ENCODE results near the gene CEP85L.

Gene CEP85L

DNA sequence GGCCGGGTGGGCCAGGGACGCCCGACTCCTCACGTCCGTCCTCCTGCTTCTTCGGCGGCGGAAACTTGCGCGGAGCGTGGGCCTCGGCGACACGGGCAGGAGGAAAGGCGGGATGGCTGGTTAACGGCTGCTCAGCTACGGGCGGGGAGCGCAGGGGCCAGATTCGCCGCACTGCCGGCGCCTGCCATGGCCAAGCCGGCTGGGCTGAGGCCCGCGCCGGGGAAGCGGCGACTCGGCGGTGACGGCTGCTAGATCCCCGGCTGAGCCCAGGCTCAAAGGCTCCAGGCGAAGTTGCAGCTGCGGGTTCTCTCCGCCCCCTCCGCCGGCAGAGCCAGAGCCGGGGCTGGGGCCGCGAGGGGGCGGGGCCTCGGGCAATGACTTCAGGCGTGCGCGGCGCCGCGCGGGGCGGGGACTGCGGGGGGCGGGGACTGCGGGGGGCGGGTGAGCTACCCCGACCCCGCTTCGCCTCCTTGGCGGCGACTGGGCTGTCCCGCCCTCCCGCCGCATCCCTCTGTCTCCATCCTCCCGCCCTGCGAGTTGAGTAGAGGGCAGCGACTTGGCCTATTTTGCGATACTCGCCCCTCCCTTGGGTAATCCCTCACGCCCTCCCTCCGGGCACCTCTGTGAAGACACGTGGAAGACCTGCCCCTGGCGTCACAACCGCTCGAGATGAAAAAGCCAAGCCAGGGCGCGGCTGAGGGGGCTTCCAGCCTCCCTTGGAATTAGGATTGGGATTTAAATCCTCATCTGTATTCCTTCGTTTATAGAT, at the start of gene CEP85L:
TSS of gene CEP85L (minus strand) at position 310 of the 769 bp plus-strand sequence. CDS start 322 bp downstream, outside the sequence.
- DNase-seq, result peak; percentile 78

DNA sequence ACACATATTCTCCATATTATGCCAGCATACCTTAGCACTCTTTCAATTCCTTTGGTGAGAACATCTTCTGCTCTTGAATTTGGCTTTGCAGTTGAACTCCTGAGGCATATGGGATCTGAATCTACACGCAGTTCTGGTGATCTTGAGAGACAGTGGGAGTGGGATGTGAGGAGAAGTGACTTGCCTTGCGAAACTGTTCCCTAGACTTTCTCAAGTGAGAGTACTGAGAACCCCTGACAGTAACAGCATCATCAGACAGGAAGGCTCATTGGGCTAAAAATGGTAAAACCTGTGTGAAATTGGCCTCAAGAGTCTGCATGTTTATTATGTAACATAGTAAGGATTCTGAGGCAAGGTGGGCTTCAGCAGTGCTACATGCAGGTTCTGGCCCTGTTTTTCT, 49.1 kb upstream of the CEP85L start:
- DNase-seq, result no peak

DNA sequence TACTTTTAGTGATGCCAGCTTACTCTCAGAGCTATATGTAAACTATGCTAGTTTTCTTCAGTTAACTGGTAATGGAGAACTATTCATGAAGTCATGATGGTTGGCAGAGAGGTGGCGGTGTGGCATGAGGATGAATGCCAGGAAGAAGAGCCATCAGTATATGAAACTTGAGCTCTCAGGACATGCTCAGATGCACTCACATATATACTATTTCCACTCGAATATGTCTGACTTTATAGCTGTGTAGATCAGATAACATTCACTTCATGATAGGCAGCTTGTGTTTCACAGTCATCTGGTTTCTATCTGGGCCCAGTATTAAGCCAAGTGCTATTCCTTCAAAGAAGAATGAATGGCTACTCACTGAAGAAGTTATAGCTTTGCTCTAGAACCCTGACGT, 46.2 kb upstream of the CEP85L start:
- DNase-seq, result no peak

- DNase-seq, result no peak
Measured at GRCh38 chr6:118696271-118696670, 44.9 kb upstream of the CEP85L start.

- DNase-seq, result no peak
Measured at GRCh38 chr6:118693562-118693961, 42.2 kb upstream of the CEP85L start.

GRCh38 chr6:118685823-118686449, 34.5 kb upstream of the CEP85L start:
- no peak for DNase-seq

DNA sequence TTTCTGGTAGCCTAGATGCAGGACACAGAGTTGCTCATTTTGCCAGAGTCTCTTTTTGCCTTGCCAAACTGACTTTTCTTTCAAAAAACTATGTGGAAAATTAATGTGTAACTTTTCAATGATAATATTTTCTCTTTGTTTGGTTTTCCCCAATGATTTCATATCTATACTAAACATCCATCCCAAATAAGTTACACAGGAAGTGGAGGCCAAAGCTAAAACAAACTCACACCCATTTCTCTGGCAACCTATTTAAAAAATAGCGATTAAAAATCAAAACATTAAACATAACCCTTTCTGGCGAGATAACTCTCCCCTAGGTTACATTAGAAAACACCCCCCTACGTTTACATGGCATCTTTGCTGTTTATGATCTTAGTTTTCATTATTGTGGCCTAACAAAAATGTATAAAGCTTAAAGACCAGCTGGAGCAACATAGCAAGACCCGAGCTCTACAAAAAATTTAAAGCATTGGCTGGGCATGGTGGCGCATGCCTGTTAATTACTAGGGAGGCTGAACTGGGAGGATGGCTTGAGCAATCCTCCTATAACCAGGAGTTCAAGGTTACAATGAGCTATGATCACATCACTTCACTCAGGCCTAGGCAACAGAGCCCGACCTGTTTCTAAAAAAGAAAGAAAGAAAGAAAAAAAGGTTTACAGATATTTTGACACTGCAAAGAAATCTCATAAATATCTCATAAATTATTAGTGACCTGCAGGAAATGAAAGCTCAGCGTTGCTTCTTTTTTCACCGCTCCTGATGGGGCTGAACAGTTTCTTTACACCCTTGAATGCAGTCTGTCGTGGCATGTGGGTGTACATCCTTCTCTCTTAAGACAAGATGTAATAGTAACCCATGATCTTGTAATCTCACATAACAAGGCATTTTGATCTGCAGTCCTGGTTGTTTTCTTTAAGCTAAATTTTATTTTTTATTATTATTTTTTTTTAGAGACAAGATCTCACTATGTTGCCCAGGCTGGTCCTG, 32.8 kb upstream of the CEP85L start:
- no peak for DNase-seq

DNA sequence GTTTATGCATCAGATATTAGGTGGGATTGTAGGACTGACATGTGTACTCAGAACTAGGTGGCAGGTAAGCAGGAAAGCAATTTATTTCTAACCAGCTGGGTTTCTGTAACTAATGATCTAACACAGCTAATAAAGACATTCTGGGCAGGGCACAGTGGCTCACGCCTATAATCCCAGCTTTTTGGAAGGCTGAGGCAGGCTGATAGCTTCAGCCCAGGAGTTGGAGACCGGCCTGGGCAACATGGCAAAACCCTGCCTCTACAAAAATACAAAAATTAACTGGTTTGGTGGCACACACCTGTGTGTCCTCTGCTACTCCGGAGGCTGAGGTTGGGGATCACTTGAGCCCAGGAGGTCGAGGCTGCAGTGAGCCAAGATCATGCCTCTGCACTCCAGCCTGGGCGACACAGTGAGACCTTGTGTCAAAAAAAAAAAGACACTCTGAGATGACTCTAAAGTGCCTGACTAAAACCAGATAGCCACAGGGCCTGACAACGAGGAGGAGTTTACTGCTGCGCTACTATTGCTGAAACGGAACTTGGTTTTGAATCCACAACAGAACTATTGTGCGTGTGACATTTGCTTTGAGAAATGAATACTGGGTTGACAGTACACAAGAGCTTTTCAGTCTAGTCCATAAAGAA, 29.2 kb upstream of the CEP85L start:
- no peak for DNase-seq

DNA sequence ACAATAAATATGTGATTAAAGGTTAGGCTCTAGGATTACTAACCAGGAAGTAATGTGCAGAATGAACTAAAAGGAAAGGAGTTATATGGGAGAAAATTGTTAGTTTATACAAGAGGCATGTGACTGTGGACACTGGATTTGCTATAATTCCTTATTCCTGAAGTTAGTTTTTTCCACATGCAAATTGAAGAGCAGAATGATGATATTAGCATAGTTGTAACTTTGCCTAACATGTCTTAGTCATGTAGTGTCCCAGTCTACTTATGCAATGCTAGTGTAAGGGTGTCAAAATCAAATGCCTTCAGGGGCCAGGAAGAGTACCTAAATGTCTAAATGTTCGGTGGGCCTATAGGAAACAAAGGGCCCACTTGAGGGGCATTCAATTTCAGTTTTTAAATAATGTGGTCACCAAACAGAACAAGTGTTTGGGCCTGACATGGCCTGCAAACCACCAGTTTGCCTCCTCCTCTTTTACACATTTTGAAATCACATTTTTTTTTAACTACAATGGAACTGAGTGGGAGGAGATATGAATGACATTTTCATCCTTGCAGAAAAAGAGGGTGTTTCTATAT, 28.0 kb upstream of the CEP85L start:
- DNase-seq, result no peak

DNA sequence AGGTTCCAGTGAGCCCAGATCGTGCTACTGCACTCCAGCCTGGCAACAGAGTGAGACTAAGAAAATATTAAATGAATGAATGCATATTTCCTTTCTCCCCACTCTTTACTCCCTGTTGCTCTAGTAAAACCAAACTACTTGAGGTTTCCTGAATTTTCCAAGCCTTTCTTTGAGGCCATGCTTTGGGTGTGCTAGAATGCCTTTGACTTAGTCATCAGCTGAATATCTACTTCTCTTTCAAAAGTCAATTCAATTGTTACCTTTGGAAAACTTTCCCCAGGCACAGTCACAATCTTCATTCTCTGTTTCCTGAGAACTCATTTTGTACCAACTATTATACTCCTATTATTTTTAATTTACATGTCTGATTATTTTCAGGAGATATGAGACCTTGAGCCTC, 27.5 kb upstream of the CEP85L start:
- no peak for DNase-seq

- no peak for DNase-seq
Measured at GRCh38 chr6:118677193-118677592, 25.8 kb upstream of the CEP85L start.

DNA sequence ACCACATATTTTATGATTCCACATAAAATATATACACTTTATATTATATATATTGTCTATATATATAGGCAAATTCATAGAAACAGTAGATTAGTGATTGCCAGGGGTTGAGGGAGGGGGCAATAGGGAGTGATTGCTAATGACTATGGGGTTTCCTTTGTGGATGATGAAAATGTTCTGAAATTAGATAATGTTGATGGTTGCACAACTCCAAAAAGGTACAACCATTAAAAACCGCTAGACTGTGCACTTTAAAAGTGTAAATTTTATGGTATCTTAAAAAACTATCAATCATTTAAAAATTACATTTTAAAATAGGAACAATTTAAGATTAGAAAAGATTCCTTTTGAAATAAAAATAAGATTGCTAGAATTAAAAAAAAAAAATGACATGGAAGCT, 23.8 kb upstream of the CEP85L start:
- DNase-seq, result no peak

DNA sequence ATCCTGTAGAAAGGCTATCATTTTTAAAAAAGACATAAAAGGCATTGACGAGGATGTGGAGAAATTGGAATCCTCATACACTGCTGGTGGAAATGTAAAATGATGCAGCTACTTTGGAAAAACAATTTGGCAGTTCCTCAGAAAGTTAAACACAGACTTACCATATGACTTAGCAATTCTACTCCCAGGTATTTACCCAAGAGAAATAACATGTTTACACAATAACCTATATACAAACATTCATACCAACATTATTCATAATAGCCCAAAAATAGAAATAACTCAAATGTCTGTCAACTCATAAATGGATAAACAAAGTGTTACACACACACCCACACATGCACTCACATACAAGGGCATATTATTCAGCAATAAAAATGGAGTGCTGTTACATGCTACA, 23.4 kb upstream of the CEP85L start:
- DNase-seq, result no peak

GRCh38 chr6:118672678-118673077, 21.3 kb upstream of the CEP85L start:
- no peak for DNase-seq

GRCh38 chr6:118669561-118669960, 18.2 kb upstream of the CEP85L start:
- no peak for DNase-seq

DNA sequence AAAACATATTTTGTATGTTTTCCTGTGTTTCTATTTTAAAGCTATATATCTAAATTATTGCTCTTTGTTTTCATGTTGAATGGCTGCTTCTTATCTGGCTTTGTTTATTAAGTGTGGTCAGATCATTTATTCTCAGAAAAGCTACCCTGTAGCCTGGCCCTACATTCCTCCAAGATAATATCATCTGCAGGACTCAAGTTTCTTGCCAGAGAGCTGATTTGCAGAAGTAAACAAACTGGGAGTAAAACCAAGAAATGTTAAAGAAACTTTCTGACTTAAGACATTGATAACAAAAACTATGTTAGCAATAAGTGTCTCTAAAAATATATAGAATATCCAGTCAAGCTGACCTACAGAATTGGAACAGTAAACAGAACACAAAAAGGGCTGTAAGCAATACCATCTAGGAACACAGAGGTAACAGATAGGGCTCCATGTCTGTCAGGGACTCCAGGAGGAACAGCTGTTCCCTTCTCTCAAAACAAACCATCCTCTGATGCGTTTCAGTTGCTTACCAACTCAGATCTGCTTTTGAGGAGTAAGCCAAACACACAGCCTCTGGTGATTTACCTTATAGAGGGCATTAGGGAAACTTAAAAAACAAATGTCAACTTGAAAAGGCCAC, 17.5 kb upstream of the CEP85L start:
- DNase-seq, result no peak

GRCh38 chr6:118667988-118668387, 16.6 kb upstream of the CEP85L start:
- DNase-seq, result no peak

GRCh38 chr6:118665011-118665410, 13.6 kb upstream of the CEP85L start:
- no peak for DNase-seq

- no peak for DNase-seq
Measured at GRCh38 chr6:118663993-118664985, 12.9 kb upstream of the CEP85L start.

- DNase-seq, result no peak
Measured at GRCh38 chr6:118661831-118662230, 10.4 kb upstream of the CEP85L start.

- DNase-seq, result peak; percentile 80
Measured at GRCh38 chr6:118660218-118660569, 8.8 kb upstream of the CEP85L start.

Data from NCI-H1092 (cell line).